ENCODE measurements around the gene ZRANB3. TPM values are rescaled to one million over a fixed set of nuclear protein-coding genes. Genes with fewer than 3 reads are reported as not detected.

Gene ZRANB3
- total RNA-seq, 3 donors from 2014 or later: 3.2 to 6.1 (median 5.6) TPM

- intact Hi-C loops (cut with DNase I; ENCODE audit: low total_unique reads): no loop called here
- no peaks in the 10 kb centered on the region for H3K27me3 ChIP-seq
- no peak overlapping the region for H3K27ac ChIP-seq
- no peak overlapping the region for H3K4me3 ChIP-seq
- H3K36me3 ChIP-seq: no peaks in the 10 kb centered on the region
- no peak for DNase-seq (ENCODE audit: low spot score in 2 of 2)
- H3K4me1 ChIP-seq: no peaks in the 10 kb centered on the region
- TF ChIP-seq POLR2AphosphoS5 (IDR thresholded peaks at IDR 0.05) (no peak), CTCF (IDR thresholded peaks at IDR 0.05) (no peak), POLR2A (IDR thresholded peaks at IDR 0.05) (no peak)
- peaks cover 0 to 4% of the 10 kb centered on the region in 2 donors for H3K9me3 ChIP-seq
Observed at GRCh38 chr2:135281379-135281778, 249.6 kb downstream of the ZRANB3 start.

- H3K36me3 ChIP-seq: no peaks in the 10 kb centered on the region
Observed at GRCh38 chr2:135279209-135279608, 251.8 kb downstream of the ZRANB3 start.

GRCh38 chr2:135276525-135276924 lies 254.5 kb downstream of the ZRANB3 start:
- TF ChIP-seq CTCF (IDR thresholded peaks at IDR 0.05): no peak
- no peak for TF ChIP-seq POLR2A (IDR thresholded peaks at IDR 0.05)
- TF ChIP-seq POLR2AphosphoS5 (IDR thresholded peaks at IDR 0.05): no peak
- intact Hi-C loops (cut with DNase I; ENCODE audit: low total_unique reads): no loop called here
- H3K27ac ChIP-seq: no peak overlapping the region
- no peaks in the 10 kb centered on the region for H3K9me3 ChIP-seq
- no peaks in the 10 kb centered on the region for H3K27me3 ChIP-seq
- H3K4me3 ChIP-seq: no peak overlapping the region
- no peaks in the 10 kb centered on the region for H3K4me1 ChIP-seq
- H3K36me3 ChIP-seq: no peaks in the 10 kb centered on the region
- no peak for DNase-seq (ENCODE audit: low spot score in 2 of 2)

More at GRCh38 chr2:135279209-135279608, 251.8 kb downstream of the ZRANB3 start:
- intact Hi-C loops (cut with DNase I; ENCODE audit: low total_unique reads): no loop called here
- no peak for TF ChIP-seq POLR2A (IDR thresholded peaks at IDR 0.05)
- no peak for TF ChIP-seq CTCF (IDR thresholded peaks at IDR 0.05)
- no peak for TF ChIP-seq POLR2AphosphoS5 (IDR thresholded peaks at IDR 0.05)
- no peak for DNase-seq (ENCODE audit: low spot score in 2 of 2)
- Histone ChIP-seq H3K4me3 (no peak overlapping the region), H3K27ac (no peak overlapping the region), H3K27me3 (no peaks in the 10 kb centered on the region), H3K4me1 (no peaks in the 10 kb centered on the region), H3K9me3 (no peaks in the 10 kb centered on the region)

GRCh38 chr2:135271006-135271405 lies 260.0 kb downstream of the ZRANB3 start:
- TF ChIP-seq POLR2A (IDR thresholded peaks at IDR 0.05) (no peak), CTCF (IDR thresholded peaks at IDR 0.05) (no peak)
- Histone ChIP-seq H3K4me1 (no peaks in the 10 kb centered on the region), H3K27me3 (no peaks in the 10 kb centered on the region), H3K4me3 (no peak overlapping the region), H3K27ac (no peak overlapping the region), H3K36me3 (no peaks in the 10 kb centered on the region), H3K9me3 (no peaks in the 10 kb centered on the region)
- no peak for DNase-seq (ENCODE audit: low spot score in 2 of 2)
- intact Hi-C loops (cut with DNase I; ENCODE audit: low total_unique reads): no loop called here

- intact Hi-C loops (cut with DNase I; ENCODE audit: low total_unique reads): no loop called here
- H3K27me3 ChIP-seq: no peaks in the 10 kb centered on the region
- TF ChIP-seq POLR2A (IDR thresholded peaks at IDR 0.05) (no peak), POLR2AphosphoS5 (IDR thresholded peaks at IDR 0.05) (no peak), CTCF (IDR thresholded peaks at IDR 0.05) (no peak)
- no peak overlapping the region for H3K27ac ChIP-seq
- H3K4me1 ChIP-seq: no peaks in the 10 kb centered on the region
- DNase-seq (ENCODE audit: low spot score in 2 of 2): no peak
- H3K9me3 ChIP-seq: no peaks in the 10 kb centered on the region
- H3K36me3 ChIP-seq: no peaks in the 10 kb centered on the region
- H3K4me3 ChIP-seq: no peak overlapping the region
Observed at GRCh38 chr2:135265960-135266490, 265.0 kb downstream of the ZRANB3 start.
